GM18858 (cell line): Measurements from ENCODE around the gene TSPAN31.
"Not testable (repeated sequence)": the region's sequence is repeated elsewhere in the genome, so short reads cannot be mapped to it uniquely, and the experiment has no call there.

Experiments
- ATAC-seq: cut with Tn5 transposase; IDR thresholded peaks from one replicate; pipeline ENCODE4 v1.9.1; 2021; ENCODE audit not compliant: unreplicated experiment

The TSPAN31 gene

GRCh38 chr12:57721846-57722608 lies 22.8 kb upstream of the TSPAN31 start:
- not testable (repeated sequence) for ATAC-seq

- ATAC-seq, result no peak
These were observed 21.9 kb upstream of the TSPAN31 start for GRCh38 chr12:57722716-57723629.

- ATAC-seq, result no peak
These were observed 21.2 kb upstream of the TSPAN31 start for GRCh38 chr12:57723630-57723962.

- no peak for ATAC-seq
These were observed 20.6 kb upstream of the TSPAN31 start for GRCh38 chr12:57724003-57724935.

GRCh38 chr12:57724936-57725740 lies 19.7 kb upstream of the TSPAN31 start:
- ATAC-seq, result no peak

- ATAC-seq, result no peak
These were observed 19.0 kb upstream of the TSPAN31 start for GRCh38 chr12:57725851-57726150.

GRCh38 chr12:57726151-57726883 lies 18.5 kb upstream of the TSPAN31 start:
- no peak for ATAC-seq

- no peak for ATAC-seq
These were observed 17.7 kb upstream of the TSPAN31 start for GRCh38 chr12:57726884-57727757.

- no peak for ATAC-seq
These were observed 17.0 kb upstream of the TSPAN31 start for GRCh38 chr12:57727758-57728395.

- ATAC-seq, result no peak
These were observed 15.5 kb upstream of the TSPAN31 start for GRCh38 chr12:57729321-57729844.

GRCh38 chr12:57730336-57731067 lies 14.3 kb upstream of the TSPAN31 start:
- ATAC-seq, result no peak

- ATAC-seq, result no peak
These were observed 13.3 kb upstream of the TSPAN31 start for GRCh38 chr12:57731411-57732080.

GRCh38 chr12:57732270-57732669 lies 12.6 kb upstream of the TSPAN31 start:
- no peak for ATAC-seq

GRCh38 chr12:57732726-57733593 lies 11.9 kb upstream of the TSPAN31 start:
- no peak for ATAC-seq

GRCh38 chr12:57733928-57734327 lies 10.9 kb upstream of the TSPAN31 start:
- no peak for ATAC-seq

GRCh38 chr12:57734591-57734990 lies 10.2 kb upstream of the TSPAN31 start:
- ATAC-seq, result no peak
